Tongue (tissue), 2 donors: Measurements from ENCODE around the gene GATB. TPM values are rescaled to one million over a fixed set of nuclear protein-coding genes. Genes with fewer than 3 reads are reported as not detected.
A peak's percentile ranks its signal among the peaks of the same experiment; 100 is the strongest.

Experiments used
- DNase-seq: peaks from one replicate; pipeline ENCODE4 v3.0.0-alpha.2; 2015
- total RNA-seq: library from RNA; depleted of rRNA; stranded (reverse); fragments of >200 nt; gene quantifications from one replicate; pipeline ENCODE4 v1.2.3, GENCODE V29; 2014

Gene GATB
- total RNA-seq, 1 donor from 2014 or later = 38.2 TPM

- DNase-seq = no peak
Measured at GRCh38 chr4:151649479-151649878, 111.3 kb downstream of the GATB start.

DNA sequence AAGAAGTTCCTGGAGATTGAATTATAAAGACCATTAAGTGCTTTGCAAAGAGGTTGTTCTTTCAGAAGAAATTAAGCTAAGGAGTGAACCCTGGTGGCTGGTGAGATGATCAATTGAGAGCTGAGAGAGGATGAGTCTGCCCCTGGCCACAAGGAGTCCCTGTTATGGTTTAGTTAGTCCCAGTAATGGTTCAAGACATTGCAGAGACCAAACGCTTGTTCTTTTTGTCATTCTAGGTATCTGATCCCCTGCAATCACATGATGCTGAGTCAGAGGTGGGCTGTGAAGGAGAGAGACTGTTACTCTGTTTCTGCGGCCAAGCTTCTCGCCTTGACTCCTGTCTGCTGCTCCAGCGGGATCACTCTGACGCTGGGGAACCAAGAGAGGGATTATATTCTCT, 114.5 kb downstream of the GATB start:
- no peak for DNase-seq

DNA sequence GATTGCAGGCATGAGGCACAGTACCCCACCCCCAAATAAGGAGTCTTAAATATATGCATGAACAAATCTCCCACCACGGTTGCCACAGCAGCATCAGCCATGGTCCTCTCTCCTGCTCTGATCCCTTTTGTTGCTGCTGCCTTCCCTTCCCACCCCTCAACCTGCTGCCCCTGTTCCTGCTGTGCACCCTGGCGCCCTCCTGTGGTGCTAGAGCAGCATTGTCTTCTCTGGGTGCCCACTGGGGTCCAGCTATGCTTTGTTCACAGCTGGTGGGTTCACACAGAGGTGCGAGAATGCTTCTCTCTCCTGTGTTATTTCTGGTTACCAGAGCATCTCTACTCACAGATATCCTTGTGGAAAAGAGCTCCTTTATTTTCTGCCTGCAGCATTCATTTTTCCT, 116.2 kb downstream of the GATB start:
- DNase-seq = no peak

DNA sequence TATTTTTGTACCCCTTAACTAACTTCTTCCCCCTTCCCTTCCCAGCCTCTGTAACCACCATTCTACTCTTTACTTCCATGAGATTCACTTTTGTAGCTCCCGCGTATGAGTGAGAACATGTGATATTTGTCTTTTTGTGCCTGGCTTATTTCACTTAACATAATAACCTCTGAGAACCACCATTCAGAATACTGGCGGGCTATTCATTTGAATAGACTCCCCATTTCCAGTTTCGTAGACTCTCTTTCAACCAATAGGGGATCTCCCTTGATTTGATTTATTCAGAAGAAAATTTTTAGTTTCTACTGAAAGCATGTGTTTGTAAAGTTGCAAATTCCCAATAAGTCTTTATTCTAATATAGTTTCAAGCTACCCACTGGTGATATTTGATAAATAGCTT, 117.2 kb downstream of the GATB start:
- no peak for DNase-seq

- DNase-seq = no peak
Measured at GRCh38 chr4:151641983-151642382, 118.8 kb downstream of the GATB start.

- no peak for DNase-seq
Measured at GRCh38 chr4:151641167-151641566, 119.6 kb downstream of the GATB start.

DNA sequence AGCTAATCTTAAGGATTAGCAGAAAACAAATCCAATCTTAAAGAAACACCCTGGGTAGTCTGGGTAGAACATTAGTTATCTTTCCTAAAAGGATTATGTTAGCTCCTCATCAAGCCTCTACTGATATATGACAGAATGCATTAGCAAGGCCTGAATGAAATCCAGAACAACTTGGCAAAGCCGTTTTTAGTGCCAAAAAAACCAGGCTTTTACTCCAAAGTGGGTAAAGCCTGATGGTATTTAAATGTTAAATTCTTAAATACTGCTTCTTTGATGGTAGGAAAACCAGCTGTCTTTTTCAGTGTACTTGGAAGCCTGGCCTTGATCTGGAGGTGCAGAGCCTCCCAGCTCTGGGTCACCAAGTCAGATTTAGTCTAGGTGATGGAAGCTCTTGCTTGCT, 120.4 kb downstream of the GATB start:
- no peak for DNase-seq

DNA sequence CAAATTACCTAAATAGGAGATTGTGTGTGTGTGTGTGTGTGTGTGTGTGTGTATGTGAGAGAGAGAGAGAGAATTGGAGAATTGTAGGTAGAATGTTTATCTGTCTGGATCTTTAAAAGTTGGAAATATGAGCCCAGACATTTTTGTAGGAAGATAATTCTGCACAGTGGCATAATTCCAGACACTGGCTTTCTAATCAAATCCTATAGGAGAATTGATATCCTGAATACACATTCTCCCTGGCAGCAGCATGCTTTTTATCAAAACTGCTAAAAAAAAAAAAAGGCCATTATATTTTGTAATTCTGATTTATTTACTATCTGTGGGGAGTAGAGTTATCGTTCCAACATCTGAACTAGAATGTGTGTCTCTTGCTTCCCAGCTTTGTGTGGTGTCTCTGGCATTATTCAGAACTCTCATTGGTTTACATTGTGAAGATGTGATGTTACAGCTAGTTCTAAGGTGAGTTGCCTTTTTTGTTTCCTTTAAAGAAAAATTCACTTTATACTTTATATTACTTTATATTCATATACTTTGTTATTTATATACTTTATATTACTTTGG, 122.4 kb downstream of the GATB start:
- DNase-seq = no peak

GRCh38 chr4:151631349-151631748, 129.5 kb downstream of the GATB start:
- no peak for DNase-seq

DNA sequence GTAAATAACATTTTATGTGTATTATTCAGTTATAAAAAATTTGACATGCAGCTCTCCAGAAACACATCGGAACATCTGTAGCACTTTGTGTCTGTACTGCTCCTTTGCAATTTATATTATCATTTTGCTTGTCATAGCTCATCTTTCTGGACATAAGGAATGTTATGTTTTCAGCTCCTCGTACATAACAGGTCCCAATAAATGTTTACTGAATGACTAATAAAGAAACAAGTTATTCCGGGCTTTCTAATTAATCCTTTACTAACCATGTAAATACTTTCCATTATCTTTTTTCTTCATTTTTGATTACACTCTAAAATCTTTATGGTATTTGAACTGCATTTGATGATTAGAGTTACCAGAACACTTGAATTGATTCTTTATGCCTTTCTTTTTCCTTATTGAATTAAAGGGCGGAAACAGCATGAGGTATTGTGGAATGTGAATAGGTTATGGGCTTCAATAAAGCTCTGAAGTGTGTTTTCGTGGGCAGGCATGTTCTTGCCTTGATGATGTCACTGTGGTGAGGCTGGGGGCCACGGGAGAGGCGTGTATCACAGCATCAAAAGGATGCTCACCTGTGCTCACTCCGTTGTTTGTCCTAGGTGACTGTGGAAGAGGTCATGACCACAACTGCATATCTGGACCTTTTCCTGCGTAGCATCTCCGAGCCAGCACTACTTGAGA, 131.6 kb downstream of the GATB start:
- peak; percentile 29 for DNase-seq

DNA sequence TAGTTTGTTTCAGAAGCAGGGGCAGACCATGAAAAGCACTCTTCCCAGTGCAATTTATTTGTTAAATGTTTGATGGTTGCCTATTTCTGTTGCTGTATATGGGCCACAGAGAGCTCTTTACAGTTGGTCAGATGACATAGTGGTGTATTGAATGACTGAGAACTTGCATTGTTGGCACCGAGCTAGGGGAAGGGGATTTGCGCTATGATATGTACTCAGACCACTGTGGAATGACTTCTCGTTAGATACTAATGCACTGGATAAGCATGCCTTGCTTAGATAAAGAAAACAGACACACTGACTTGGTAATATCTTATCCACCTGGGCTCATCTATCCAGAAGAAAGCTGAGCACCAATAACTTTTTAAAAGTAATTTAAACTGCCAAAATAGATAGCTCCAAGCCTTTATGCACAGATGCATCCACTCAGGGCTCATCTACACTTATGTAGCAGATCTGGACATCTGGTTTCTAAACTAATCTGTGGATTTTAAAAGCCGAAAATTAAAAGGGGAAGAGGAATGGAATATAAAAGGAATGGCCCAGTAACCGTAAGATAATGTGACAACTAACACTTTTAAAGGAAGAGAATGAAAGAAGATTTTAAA, 132.7 kb downstream of the GATB start:
- DNase-seq = peak; percentile 55

DNA sequence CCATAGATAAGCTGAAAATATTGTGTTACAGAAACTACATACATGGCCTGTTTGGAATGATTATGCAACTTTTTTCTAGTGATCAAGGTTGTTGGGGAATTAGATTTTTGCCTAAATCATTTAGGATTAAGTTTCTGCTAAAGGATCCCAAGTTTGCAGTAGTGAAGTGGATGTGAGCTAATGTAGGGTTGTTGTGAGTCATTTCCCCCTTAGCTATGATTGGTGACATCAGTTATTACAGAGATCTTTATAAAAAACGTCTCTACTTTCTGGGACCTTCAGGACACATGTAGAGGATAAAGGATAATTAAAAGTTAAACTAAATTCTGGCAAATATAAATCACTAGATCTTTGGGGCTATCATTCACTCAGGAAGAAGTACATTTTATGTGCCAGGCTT, 133.3 kb downstream of the GATB start:
- DNase-seq = no peak

GRCh38 chr4:151626751-151627150, 134.1 kb downstream of the GATB start:
- DNase-seq = no peak

- DNase-seq = no peak
Measured at GRCh38 chr4:151626228-151626627, 134.6 kb downstream of the GATB start.

DNA sequence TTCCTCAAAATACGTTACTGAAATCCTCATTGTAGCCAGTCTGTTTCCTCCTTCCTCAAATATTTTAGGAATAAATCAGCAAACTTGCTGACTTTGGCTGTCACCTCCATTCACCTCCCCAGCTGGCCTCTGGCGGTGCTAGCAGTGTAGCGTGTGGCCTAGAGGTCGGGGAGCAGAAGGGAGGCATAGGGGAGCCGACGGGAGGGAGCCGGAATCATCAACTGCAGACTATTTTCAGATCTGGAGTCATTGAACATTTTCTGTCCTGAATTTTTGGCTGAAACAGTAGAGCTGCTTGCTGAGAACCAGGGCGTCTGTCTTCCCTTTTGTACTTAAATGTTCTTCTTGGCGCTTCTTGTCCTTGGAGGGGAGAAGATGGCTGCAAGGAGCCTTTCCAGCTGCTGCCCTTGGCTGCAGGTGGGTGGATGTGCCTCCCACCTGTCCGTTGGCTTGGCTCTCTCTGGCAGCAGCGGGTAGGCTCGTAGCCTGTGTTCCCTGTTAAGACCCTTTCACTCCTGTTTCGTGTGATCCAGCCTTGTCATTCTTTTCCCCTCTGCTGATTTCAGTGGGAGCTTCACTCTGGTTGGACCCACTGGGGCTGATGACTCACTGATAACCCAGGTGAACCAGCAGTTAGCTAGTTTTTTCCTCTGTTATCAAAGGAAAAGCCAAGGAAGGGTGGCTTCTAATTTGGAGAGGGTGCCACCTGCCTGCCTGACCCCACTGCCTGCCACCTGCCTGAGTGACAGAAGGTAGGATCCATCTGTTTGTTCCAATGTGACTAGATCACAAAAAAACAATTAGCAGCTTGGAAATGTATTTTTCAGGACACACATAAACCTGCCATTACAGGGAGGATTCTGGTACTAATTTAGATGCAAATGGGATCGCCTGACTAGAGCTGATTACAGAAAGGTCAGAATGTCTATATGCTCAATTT, 135.9 kb downstream of the GATB start:
- no peak for DNase-seq
